Measurements from ENCODE around the gene FAF1.
"Not testable (repeated sequence)": the region's sequence is repeated elsewhere in the genome, so short reads cannot be mapped to it uniquely, and the experiment has no call there.

FAF1 gene

GRCh38 chr1:50959913-50960844 is at the start of gene FAF1:
Gene FAF1 (minus strand): TSS chr1:50960267. CDS start chr1:50959811, 456 bp downstream.
- ChIA-PET POLR2A (interaction anchor here (1.0 to 5.5 kb wide), 8 partner anchors 9 to 657 kb away, joined by 3 to 97 read pairs (median 4); partner anchors contain the start of gene CDKN2C), CTCF (interaction anchor here (0.7 to 1.3 kb wide), 5 partner anchors 10 to 231 kb away, joined by 3 to 6 read pairs (median 4); partner anchors contain the start of gene CDKN2C)
- TF ChIP-seq PKNOX1 (IDR thresholded peaks at IDR 0.05) (peak; percentile 44; the same call in 1 of the 2 replicates), LEF1 (IDR thresholded peaks at IDR 0.05; ENCODE audit: borderline replicate concordance) (no peak; the same call in 1 of the 2 replicates), L3MBTL2 (conservative IDR thresholded peaks at IDR 0.05) (peak; percentile 74)
- DNase-seq (ENCODE audit: extremely low spot score): peak; percentile 91

GRCh38 chr1:51009381-51009780 is 49.3 kb upstream of the FAF1 start:
- CTCF ChIA-PET: no interaction called here
- TF ChIP-seq ARNT (IDR thresholded peaks at IDR 0.05) (no peak), LEF1 (IDR thresholded peaks at IDR 0.05; ENCODE audit: borderline replicate concordance) (no peak), HDGF (IDR thresholded peaks at IDR 0.05; ENCODE audit: borderline replicate concordance) (no peak), SUZ12 (IDR thresholded peaks at IDR 0.05) (no peak), TARDBP (IDR thresholded peaks at IDR 0.05) (no peak), FOXA1 (IDR thresholded peaks at IDR 0.05) (no peak), ZNF384 (IDR thresholded peaks at IDR 0.05) (no peak), BHLHE40 (IDR thresholded peaks at IDR 0.05; ENCODE audit: borderline replicate concordance) (no peak), FOXM1 (IDR thresholded peaks at IDR 0.05; ENCODE audit: borderline replicate concordance) (no peak), NFRKB (IDR thresholded peaks at IDR 0.05) (no peak), PKNOX1 (IDR thresholded peaks at IDR 0.05) (no peak), CTBP1 (IDR thresholded peaks at IDR 0.05; ENCODE audit: borderline replicate concordance) (no peak), L3MBTL2 (conservative IDR thresholded peaks at IDR 0.05) (no peak)
- no peak for DNase-seq (ENCODE audit: extremely low spot score)
- POLR2A ChIA-PET: no interaction called here

GRCh38 chr1:51005549-51005948 is 45.5 kb upstream of the FAF1 start:
- CTCF ChIA-PET; DNase-seq (ENCODE audit: extremely low spot score): not testable (repeated sequence)
- POLR2A ChIA-PET: interaction anchor here (1.0 kb wide), 1 partner anchor 45 kb away, joined by 3 read pairs; the partner anchor contains the start of gene FAF1

- ChIA-PET POLR2A (no interaction called here), CTCF (no interaction called here)
- no peak for TF ChIP-seq SUZ12 (IDR thresholded peaks at IDR 0.05)
- no peak for TF ChIP-seq LEF1 (IDR thresholded peaks at IDR 0.05; ENCODE audit: borderline replicate concordance)
- no peak for DNase-seq (ENCODE audit: extremely low spot score)
Measured at GRCh38 chr1:51002516-51002915, 42.4 kb upstream of the FAF1 start.

GRCh38 chr1:51000651-51001050 is 40.6 kb upstream of the FAF1 start:
- ChIA-PET CTCF (no interaction called here), POLR2A (interaction anchor here (1.0 kb wide), 2 partner anchors 23 to 30 kb away, joined by 5 read pairs; partner anchors contain the start of gene CDKN2C)
- TF ChIP-seq SUZ12 (IDR thresholded peaks at IDR 0.05) (no peak), BHLHE40 (IDR thresholded peaks at IDR 0.05; ENCODE audit: borderline replicate concordance) (no peak), LEF1 (IDR thresholded peaks at IDR 0.05; ENCODE audit: borderline replicate concordance) (no peak), NFRKB (IDR thresholded peaks at IDR 0.05) (no peak), CTBP1 (IDR thresholded peaks at IDR 0.05; ENCODE audit: borderline replicate concordance) (no peak), ZNF384 (IDR thresholded peaks at IDR 0.05) (no peak), PKNOX1 (IDR thresholded peaks at IDR 0.05) (no peak), FOXK2 (IDR thresholded peaks at IDR 0.05) (no peak)
- no peak for DNase-seq (ENCODE audit: extremely low spot score)

GRCh38 chr1:51000160-51000559 is 40.1 kb upstream of the FAF1 start:
- no peak for TF ChIP-seq PKNOX1 (IDR thresholded peaks at IDR 0.05)
- no peak for TF ChIP-seq FOXK2 (IDR thresholded peaks at IDR 0.05)
- TF ChIP-seq L3MBTL2 (conservative IDR thresholded peaks at IDR 0.05): no peak
- no peak for TF ChIP-seq TARDBP (IDR thresholded peaks at IDR 0.05)
- TF ChIP-seq SUZ12 (IDR thresholded peaks at IDR 0.05): no peak
- TF ChIP-seq FOXM1 (IDR thresholded peaks at IDR 0.05; ENCODE audit: borderline replicate concordance): no peak
- TF ChIP-seq FOXA1 (IDR thresholded peaks at IDR 0.05): no peak
- TF ChIP-seq CTBP1 (IDR thresholded peaks at IDR 0.05; ENCODE audit: borderline replicate concordance): no peak
- no peak for TF ChIP-seq ARNT (IDR thresholded peaks at IDR 0.05)
- no peak for TF ChIP-seq ELF4 (IDR thresholded peaks at IDR 0.05)
- no peak for TF ChIP-seq ZNF384 (IDR thresholded peaks at IDR 0.05)
- no peak for DNase-seq (ENCODE audit: extremely low spot score)
- CTCF ChIA-PET: no interaction called here

GRCh38 chr1:50999375-50999774 is 39.3 kb upstream of the FAF1 start:
- DNase-seq (ENCODE audit: extremely low spot score); CTCF ChIA-PET; POLR2A ChIA-PET: not testable (repeated sequence)

More at GRCh38 chr1:51000160-51000559, 40.1 kb upstream of the FAF1 start:
- POLR2A ChIA-PET: interaction anchor here (1.0 kb wide), 2 partner anchors 23 to 30 kb away, joined by 5 read pairs; partner anchors contain the start of gene CDKN2C
